Keratinocyte (primary cell): ENCODE results near the gene SORT1. TPM values are rescaled to one million over a fixed set of nuclear protein-coding genes. Genes with fewer than 3 reads are reported as not detected.
A peak's percentile ranks its signal among the peaks of the same experiment; 100 is the strongest.

ENCODE experiments used
- DNase-seq: peaks from one replicate; pipeline ENCODE4 v3.0.0-alpha.2; 2011; ENCODE audit warnings: low read depth, missing footprints, low spot score
- FAIRE-seq: peaks from 2 replicates; lab custom pipeline; 2011; peaks lifted over from hg19 to GRCh38; lab: Jason Lieb, UNC
- H2AFZ ChIP-seq: 2 replicates; pipeline ENCODE4 v1.6.0; 2012; ENCODE audit warnings: low read length, control low read depth, inconsistent platforms; ENCODE audit not compliant: control insufficient read depth
- H3K27ac ChIP-seq: 2 replicates; pipeline ENCODE4 v1.5.1; 2011; ENCODE audit warnings: low read length; ENCODE audit not compliant: control insufficient read depth, insufficient read depth
- H3K27me3 ChIP-seq: 3 replicates; pipeline ENCODE4 v1.6.0; 2011; ENCODE audit warnings: low read length; ENCODE audit not compliant: control insufficient read depth, insufficient read depth; ENCODE audit errors: extremely low read depth
- H3K36me3 ChIP-seq, 2 experiments: 2 replicates in 1 of 2; 3 replicates in 1 of 2; pipeline ENCODE4 v1.5.1; 2011; ENCODE audit warnings: low read length in 2 of 2, mild to moderate bottlenecking in 1 of 2; ENCODE audit not compliant: control insufficient read depth in 2 of 2, insufficient read depth in 2 of 2; ENCODE audit errors: extremely low read depth in 1 of 2
- H3K4me1 ChIP-seq: 3 replicates; pipeline ENCODE4 v1.5.1; 2011; ENCODE audit warnings: low read length; ENCODE audit not compliant: control insufficient read depth, insufficient read depth; ENCODE audit errors: extremely low read depth
- H3K4me2 ChIP-seq: 3 replicates; pipeline ENCODE4 v1.6.0; 2011; ENCODE audit warnings: low read depth, low read length; ENCODE audit not compliant: control insufficient read depth, insufficient read depth; ENCODE audit errors: extremely low read depth
- H3K4me3 ChIP-seq, 3 experiments: fragments of 200-600 bp in 1 of 3; sonication (generic) in 1 of 3; 2 replicates in 2 of 3; 3 replicates in 1 of 3; pipeline ENCODE4 v1.5.1; 2011 to 2016; ENCODE audit warnings: low read length in 3 of 3, mild to moderate bottlenecking in 3 of 3, control low read depth in 2 of 3, inconsistent platforms in 1 of 3, low read depth in 1 of 3, mixed read lengths in 1 of 3, mixed run types in 1 of 3, moderate library complexity in 1 of 3; ENCODE audit not compliant: control insufficient read depth in 2 of 3, insufficient read depth in 2 of 3; ENCODE audit errors: extremely low read depth in 1 of 3
- H3K79me2 ChIP-seq: 2 replicates; pipeline ENCODE4 v1.6.0; 2012; ENCODE audit warnings: low read length; ENCODE audit not compliant: control insufficient read depth, insufficient read depth
- H3K9ac ChIP-seq: 3 replicates; pipeline ENCODE4 v1.6.0; 2011; ENCODE audit warnings: low read length; ENCODE audit not compliant: control insufficient read depth, insufficient read depth; ENCODE audit errors: extremely low read depth
- H3K9me1 ChIP-seq: 3 replicates; pipeline ENCODE4 v1.6.0; 2011; ENCODE audit warnings: low read length; ENCODE audit not compliant: control insufficient read depth, insufficient read depth; ENCODE audit errors: extremely low read depth
- H3K9me3 ChIP-seq: 2 replicates; pipeline ENCODE4 v1.5.1; 2012; ENCODE audit warnings: low read depth, low read length; ENCODE audit not compliant: control insufficient read depth
- H4K20me1 ChIP-seq: 3 replicates; pipeline ENCODE4 v1.6.0; 2011; ENCODE audit warnings: low read length; ENCODE audit not compliant: control insufficient read depth, insufficient read depth; ENCODE audit errors: extremely low read depth
- EZH2 ChIP-seq: IDR thresholded peaks from one replicate; pipeline ENCODE4 v1.6.1; 2012; ENCODE audit warnings: inconsistent platforms, mild to moderate bottlenecking, low read length, moderate library complexity
- dilution Hi-C: fragments of 300-500 bp; cut with MboI; formaldehyde crosslinking; loops from one replicate; pipeline ENCODE4 v1.7.0; 2020; ENCODE audit warnings: low sequenced_read_pairs; ENCODE audit not compliant: extremely low pct_ligation_motif_present
- polyA plus RNA-seq, 5 experiments: library from polyadenylated mRNA; depleted of rRNA in 3 of 5; stranded (reverse) in 3 of 5; stranded (forward) in 1 of 5; unstranded in 1 of 5; fragments of >200 nt; gene quantifications; 1 replicate in 1 of 5; 2 replicates in 3 of 5; 3 replicates in 1 of 5; pipeline versions ENCODE4 v1.2.1 to v1.2.3, GENCODE V29; 2011 to 2012; ENCODE audit warnings: missing spikeins in 2 of 5, low read depth in 1 of 5, low replicate concordance in 1 of 5
- TF ChIP-seq, protein P1 (sequence below), 3 experiments: IDR thresholded peaks in 1 of 3; conservative IDR thresholded peaks in 1 of 3; optimal IDR thresholded peaks in 1 of 3; 2 replicates in 2 of 3; 3 replicates in 1 of 3; pipeline versions ENCODE3 to v1.5.1; 2011; ENCODE audit warnings: low read length in 3 of 3, mild to moderate bottlenecking in 3 of 3, moderate library complexity in 2 of 3, control low read depth in 1 of 3, inconsistent platforms in 1 of 3; ENCODE audit not compliant: insufficient read depth in 2 of 3; ENCODE audit errors: extremely low read depth in 1 of 3

SORT1 gene
- polyA plus RNA-seq, 1 donor (not counting 4 experiments of a cell fraction or from before 2014, with no cell fraction given): 1.6 TPM

DNA sequence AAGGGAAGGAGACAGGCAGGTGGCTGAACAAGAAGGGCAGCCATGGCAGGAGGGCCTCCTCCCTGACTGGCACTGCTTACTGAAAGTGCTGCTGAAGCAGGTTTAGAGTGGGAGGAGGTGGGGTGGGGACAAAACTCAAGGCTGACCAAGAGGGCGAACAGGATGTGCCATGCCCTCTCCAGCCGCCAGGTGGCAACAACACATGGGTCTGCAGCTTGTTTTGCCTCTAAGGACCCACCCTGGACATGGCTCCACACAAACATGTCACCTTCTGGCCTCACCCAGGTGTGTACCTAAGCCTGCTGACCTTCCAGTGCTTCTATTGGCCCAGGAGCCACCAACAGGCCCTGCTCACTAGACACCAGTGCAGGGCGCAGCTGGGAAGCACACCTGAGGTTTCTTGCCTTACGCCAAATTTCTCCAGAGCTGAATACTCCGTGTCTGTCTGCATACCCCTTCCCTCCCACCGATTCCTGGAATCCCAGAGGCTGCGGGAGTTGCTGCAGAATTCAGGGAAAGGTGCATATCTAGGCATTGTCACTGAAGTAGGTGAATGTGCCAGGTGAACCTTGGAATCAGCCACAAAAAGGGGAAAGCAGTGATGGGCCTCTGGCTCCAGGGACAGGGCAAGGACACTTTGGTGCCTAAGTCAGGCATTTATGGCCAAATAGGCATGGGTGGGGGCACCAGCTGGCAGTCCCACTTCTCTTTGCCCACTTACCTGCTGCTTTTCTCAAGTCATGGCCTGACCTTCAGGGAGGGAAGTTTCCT is 120.1 kb downstream of the SORT1 start:
- Histone ChIP-seq H2AFZ (no peak overlapping the region), H3K4me3 (no peak overlapping the region), H3K79me2 (peaks cover 25% of the 10 kb centered on the region), H3K4me2 (no peak overlapping the region), H3K4me1 (peaks cover 50% of the 10 kb centered on the region), H3K9me1 (no peaks in the 10 kb centered on the region), H3K9ac (no peak overlapping the region), H4K20me1 (no peaks in the 10 kb centered on the region), H3K27me3 (no peaks in the 10 kb centered on the region), H3K27ac (no peak overlapping the region), H3K9me3 (no peaks in the 10 kb centered on the region), H3K36me3 (peaks cover 0 to 20% of the 10 kb centered on the region in 2 experiments)
- FAIRE-seq (no peak), DNase-seq (no peak)
- dilution Hi-C loops: no loop called here
- TF ChIP-seq, protein P1, sequence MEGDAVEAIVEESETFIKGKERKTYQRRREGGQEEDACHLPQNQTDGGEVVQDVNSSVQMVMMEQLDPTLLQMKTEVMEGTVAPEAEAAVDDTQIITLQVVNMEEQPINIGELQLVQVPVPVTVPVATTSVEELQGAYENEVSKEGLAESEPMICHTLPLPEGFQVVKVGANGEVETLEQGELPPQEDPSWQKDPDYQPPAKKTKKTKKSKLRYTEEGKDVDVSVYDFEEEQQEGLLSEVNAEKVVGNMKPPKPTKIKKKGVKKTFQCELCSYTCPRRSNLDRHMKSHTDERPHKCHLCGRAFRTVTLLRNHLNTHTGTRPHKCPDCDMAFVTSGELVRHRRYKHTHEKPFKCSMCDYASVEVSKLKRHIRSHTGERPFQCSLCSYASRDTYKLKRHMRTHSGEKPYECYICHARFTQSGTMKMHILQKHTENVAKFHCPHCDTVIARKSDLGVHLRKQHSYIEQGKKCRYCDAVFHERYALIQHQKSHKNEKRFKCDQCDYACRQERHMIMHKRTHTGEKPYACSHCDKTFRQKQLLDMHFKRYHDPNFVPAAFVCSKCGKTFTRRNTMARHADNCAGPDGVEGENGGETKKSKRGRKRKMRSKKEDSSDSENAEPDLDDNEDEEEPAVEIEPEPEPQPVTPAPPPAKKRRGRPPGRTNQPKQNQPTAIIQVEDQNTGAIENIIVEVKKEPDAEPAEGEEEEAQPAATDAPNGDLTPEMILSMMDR (optimal IDR thresholded peaks at IDR 0.05 in 1 of 3, IDR thresholded peaks at IDR 0.05 in 1 of 3, conservative IDR thresholded peaks at IDR 0.05 in 1 of 3; ENCODE audit: extremely low read depth in 1 of 3, insufficient read depth in 2 of 3, low read length in 3 of 3): peak; percentile 91 to 98 (median 97)
- TF ChIP-seq EZH2: no peak

DNA sequence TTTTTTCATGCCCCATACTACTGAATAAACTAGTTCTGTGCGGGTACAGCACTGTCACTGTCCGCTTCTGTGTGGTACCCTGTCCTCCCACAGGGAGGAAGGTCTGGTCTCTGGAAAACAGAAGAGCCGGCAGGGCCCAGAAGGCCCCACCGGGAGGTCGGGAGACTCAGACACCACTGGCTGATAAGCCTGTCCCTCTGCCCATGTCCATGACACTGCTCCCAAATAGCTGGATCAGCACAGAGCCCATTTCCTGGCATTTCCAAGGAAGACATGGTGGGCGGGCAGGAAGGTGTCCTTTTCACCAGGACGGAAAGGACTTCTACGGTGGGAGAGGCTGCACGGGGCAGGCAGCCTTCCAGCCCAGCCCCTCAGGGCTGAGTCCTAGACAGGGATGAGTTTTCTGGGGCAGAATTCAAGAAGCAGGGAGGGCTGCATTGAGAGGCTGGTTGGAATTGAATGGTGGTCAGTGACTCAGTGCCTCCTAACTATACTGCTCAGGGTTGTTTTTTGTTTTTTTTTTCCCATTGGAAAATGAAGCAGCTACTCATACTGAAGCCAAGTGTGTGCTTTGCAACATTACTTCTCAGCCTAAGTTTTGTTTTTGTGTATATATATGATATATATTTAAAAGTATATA is 121.9 kb downstream of the SORT1 start:
- TF ChIP-seq EZH2: no peak
- TF ChIP-seq, protein P1 (optimal IDR thresholded peaks at IDR 0.05 in 1 of 3, IDR thresholded peaks at IDR 0.05 in 1 of 3, conservative IDR thresholded peaks at IDR 0.05 in 1 of 3; ENCODE audit: extremely low read depth in 1 of 3, insufficient read depth in 2 of 3, low read length in 3 of 3): no peak
- no peaks in the 10 kb centered on the region for H3K9me1 ChIP-seq
- FAIRE-seq (no peak), DNase-seq (no peak)
- peaks cover 13% of the 10 kb centered on the region for H3K79me2 ChIP-seq
- no peaks in the 10 kb centered on the region for H4K20me1 ChIP-seq
- H3K4me3 ChIP-seq: peak overlapping the region in 1 of 3 experiments; percentile 57
- no peak overlapping the region for H2AFZ ChIP-seq
- H3K9me3 ChIP-seq: no peaks in the 10 kb centered on the region
- peaks cover 2 to 20% of the 10 kb centered on the region in 2 experiments for H3K36me3 ChIP-seq
- peak overlapping the region; percentile 77 for H3K9ac ChIP-seq
- peak overlapping the region; percentile 59 for H3K4me2 ChIP-seq
- dilution Hi-C loops: no loop called here
- H3K27me3 ChIP-seq: no peaks in the 10 kb centered on the region
- H3K4me1 ChIP-seq: peaks cover 37% of the 10 kb centered on the region
- peak overlapping the region; percentile 83 for H3K27ac ChIP-seq
